Measurements from ENCODE around the gene EBP. TPM values are rescaled to one million over a fixed set of nuclear protein-coding genes. Genes with fewer than 3 reads are reported as not detected.
"Not testable (repeated sequence)": the region's sequence is repeated elsewhere in the genome, so short reads cannot be mapped to it uniquely, and the experiment has no call there.

Gene EBP
- total RNA-seq, 1 donor from 2014 or later, result 66.0 TPM

DNA sequence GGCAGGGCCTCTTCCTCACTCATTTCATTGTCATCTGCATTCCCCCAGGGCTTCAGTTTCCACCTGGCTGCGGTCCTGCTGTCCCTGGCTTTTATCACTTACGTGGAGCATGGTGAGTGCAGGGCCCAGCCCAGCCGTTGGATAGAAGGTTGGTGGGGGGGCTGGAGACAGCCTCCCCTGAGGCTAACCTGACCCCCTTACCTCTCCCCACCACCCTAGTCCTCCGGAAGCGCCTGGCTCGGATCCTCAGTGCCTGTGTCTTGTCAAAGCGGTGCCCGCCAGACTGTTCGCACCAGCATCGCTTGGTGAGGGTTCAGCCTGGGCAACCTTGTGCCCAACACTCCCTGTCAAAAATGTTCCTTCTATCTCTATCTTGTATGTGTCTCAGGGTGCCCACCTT, 5.8 kb upstream of the EBP start:
- H3K36me3 Mint-ChIP-seq (ENCODE audit: low read depth, unreplicated experiment), result peaks cover 9% of the 10 kb centered on the region
- no peaks in the 10 kb centered on the region for H3K79me2 ChIP-seq (ENCODE audit: insufficient read depth, low read length)
- no peak overlapping the region for H3K27ac Mint-ChIP-seq (ENCODE audit: unreplicated experiment)
- FAIRE-seq, result no peak
- H3K27me3 Mint-ChIP-seq (ENCODE audit: low read depth, unreplicated experiment), result no peaks in the 10 kb centered on the region
- no peak overlapping the region for H3K9ac ChIP-seq (ENCODE audit: low read length)
- H3K27ac ChIP-seq (ENCODE audit: low read depth, low read length), result no peak overlapping the region
- H3K9me3 ChIP-seq (ENCODE audit: insufficient read depth, low read depth, low read length), result no peaks in the 10 kb centered on the region
- TF ChIP-seq EZH2 (IDR thresholded peaks at IDR 0.05; ENCODE audit: insufficient read depth, low read length) (no peak), CTCF (IDR thresholded peaks at IDR 0.05; ENCODE audit: insufficient read depth, low read depth, low read length) (no peak)
- no peaks in the 10 kb centered on the region for H3K9me3 Mint-ChIP-seq (ENCODE audit: unreplicated experiment)
- no peaks in the 10 kb centered on the region for H4K20me1 ChIP-seq (ENCODE audit: insufficient read depth, low read length)
- no peak overlapping the region for H3K4me3 Mint-ChIP-seq (ENCODE audit: unreplicated experiment)
- H2AFZ ChIP-seq (ENCODE audit: low read depth, low read length), result no peak overlapping the region
- H3K4me2 ChIP-seq (ENCODE audit: low read length), result no peak overlapping the region
- no peaks in the 10 kb centered on the region for H3K4me1 Mint-ChIP-seq (ENCODE audit: low read depth, unreplicated experiment)
- H3K36me3 ChIP-seq (ENCODE audit: insufficient read depth, low read length), result peaks cover 5% of the 10 kb centered on the region
- no peaks in the 10 kb centered on the region for H3K27me3 ChIP-seq (ENCODE audit: insufficient read depth, low read length)
- H3K4me1 ChIP-seq (ENCODE audit: insufficient read depth, low read length), result no peaks in the 10 kb centered on the region
- DNase-seq (ENCODE audit: low read depth), result no peak
- H3K4me3 ChIP-seq (ENCODE audit: insufficient read depth, low read depth, low read length), result no peak overlapping the region

DNA sequence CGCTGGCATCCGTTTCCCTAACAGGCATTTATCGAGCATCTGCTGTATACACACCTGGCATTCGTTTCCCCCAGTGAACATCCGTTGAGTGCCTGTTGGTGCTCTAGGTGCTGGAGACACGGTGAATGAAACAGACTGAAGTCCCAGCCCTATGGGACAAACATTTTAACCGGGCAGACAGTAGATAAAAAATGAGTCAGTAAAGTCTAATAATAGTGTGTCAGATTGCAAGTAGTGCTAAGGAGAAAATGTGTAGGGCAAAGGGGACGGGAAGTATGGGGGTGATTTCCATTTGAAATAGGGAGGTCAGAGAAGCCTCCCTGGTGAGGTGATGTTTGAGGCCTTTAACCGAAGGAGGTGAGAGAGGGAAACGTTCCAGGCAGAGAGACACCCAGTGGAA, 5.3 kb upstream of the EBP start:
- DNase-seq (ENCODE audit: low read depth) (no peak), FAIRE-seq (peak; percentile 5)
- no peaks in the 10 kb centered on the region for H3K79me2 ChIP-seq (ENCODE audit: insufficient read depth, low read length)
- Mint-ChIP-seq H3K27ac (ENCODE audit: unreplicated experiment) (no peak overlapping the region), H3K4me3 (ENCODE audit: unreplicated experiment) (no peak overlapping the region), H3K27me3 (ENCODE audit: low read depth, unreplicated experiment) (no peaks in the 10 kb centered on the region), H3K9me3 (ENCODE audit: unreplicated experiment) (no peaks in the 10 kb centered on the region), H3K36me3 (ENCODE audit: low read depth, unreplicated experiment) (peaks cover 9% of the 10 kb centered on the region), H3K4me1 (ENCODE audit: low read depth, unreplicated experiment) (no peaks in the 10 kb centered on the region)
- TF ChIP-seq EZH2 (IDR thresholded peaks at IDR 0.05; ENCODE audit: insufficient read depth, low read length) (no peak), CTCF (IDR thresholded peaks at IDR 0.05; ENCODE audit: insufficient read depth, low read depth, low read length) (no peak)
- peaks cover 5% of the 10 kb centered on the region for H3K36me3 ChIP-seq (ENCODE audit: insufficient read depth, low read length)
- H4K20me1 ChIP-seq (ENCODE audit: insufficient read depth, low read length), result no peaks in the 10 kb centered on the region
- peaks cover 2% of the 10 kb centered on the region for H3K4me1 ChIP-seq (ENCODE audit: insufficient read depth, low read length)
- H3K27ac ChIP-seq (ENCODE audit: low read depth, low read length), result no peak overlapping the region
- no peaks in the 10 kb centered on the region for H3K9me3 ChIP-seq (ENCODE audit: insufficient read depth, low read depth, low read length)
- no peaks in the 10 kb centered on the region for H3K27me3 ChIP-seq (ENCODE audit: insufficient read depth, low read length)
- H2AFZ ChIP-seq (ENCODE audit: low read depth, low read length), result no peak overlapping the region
- H3K4me2 ChIP-seq (ENCODE audit: low read length), result no peak overlapping the region
- H3K9ac ChIP-seq (ENCODE audit: low read length), result no peak overlapping the region
- no peak overlapping the region for H3K4me3 ChIP-seq (ENCODE audit: insufficient read depth, low read depth, low read length)

DNA sequence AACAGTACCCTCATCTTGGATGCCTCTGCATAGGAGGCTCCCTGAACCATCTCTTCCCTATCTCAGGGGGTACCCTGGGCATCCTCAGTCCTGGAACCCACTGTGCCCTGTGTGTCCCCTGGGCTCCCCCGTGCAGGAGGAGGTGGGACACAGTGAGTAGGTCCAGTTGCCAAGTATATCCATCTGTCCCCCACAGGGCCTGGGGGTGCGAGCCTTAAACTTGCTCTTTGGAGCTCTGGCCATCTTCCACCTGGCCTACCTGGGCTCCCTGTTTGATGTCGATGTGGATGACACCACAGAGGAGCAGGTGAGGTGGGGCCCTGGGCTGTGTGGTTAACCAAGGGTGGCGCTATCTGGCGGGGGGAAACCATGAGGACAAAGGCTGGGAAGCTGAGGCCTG, 4.6 kb upstream of the EBP start:
- Histone ChIP-seq H3K4me3 (ENCODE audit: insufficient read depth, low read depth, low read length) (no peak overlapping the region), H3K36me3 (ENCODE audit: insufficient read depth, low read length) (peaks cover 5% of the 10 kb centered on the region), H3K9me3 (ENCODE audit: insufficient read depth, low read depth, low read length) (no peaks in the 10 kb centered on the region), H3K4me1 (ENCODE audit: insufficient read depth, low read length) (peaks cover 4% of the 10 kb centered on the region), H3K79me2 (ENCODE audit: insufficient read depth, low read length) (peaks cover 1% of the 10 kb centered on the region), H3K27ac (ENCODE audit: low read depth, low read length) (no peak overlapping the region), H4K20me1 (ENCODE audit: insufficient read depth, low read length) (no peaks in the 10 kb centered on the region), H3K4me2 (ENCODE audit: low read length) (no peak overlapping the region), H2AFZ (ENCODE audit: low read depth, low read length) (no peak overlapping the region), H3K9ac (ENCODE audit: low read length) (no peak overlapping the region), H3K27me3 (ENCODE audit: insufficient read depth, low read length) (no peaks in the 10 kb centered on the region)
- no peak for DNase-seq (ENCODE audit: low read depth)
- no peak overlapping the region for H3K4me3 Mint-ChIP-seq (ENCODE audit: unreplicated experiment)
- H3K36me3 Mint-ChIP-seq (ENCODE audit: low read depth, unreplicated experiment), result peaks cover 9% of the 10 kb centered on the region
- no peak for FAIRE-seq
- no peak for TF ChIP-seq EZH2 (IDR thresholded peaks at IDR 0.05; ENCODE audit: insufficient read depth, low read length)
- TF ChIP-seq CTCF (IDR thresholded peaks at IDR 0.05; ENCODE audit: insufficient read depth, low read depth, low read length), result no peak
- H3K4me1 Mint-ChIP-seq (ENCODE audit: low read depth, unreplicated experiment), result no peaks in the 10 kb centered on the region
- no peak overlapping the region for H3K27ac Mint-ChIP-seq (ENCODE audit: unreplicated experiment)
- no peaks in the 10 kb centered on the region for H3K9me3 Mint-ChIP-seq (ENCODE audit: unreplicated experiment)
- no peaks in the 10 kb centered on the region for H3K27me3 Mint-ChIP-seq (ENCODE audit: low read depth, unreplicated experiment)

DNA sequence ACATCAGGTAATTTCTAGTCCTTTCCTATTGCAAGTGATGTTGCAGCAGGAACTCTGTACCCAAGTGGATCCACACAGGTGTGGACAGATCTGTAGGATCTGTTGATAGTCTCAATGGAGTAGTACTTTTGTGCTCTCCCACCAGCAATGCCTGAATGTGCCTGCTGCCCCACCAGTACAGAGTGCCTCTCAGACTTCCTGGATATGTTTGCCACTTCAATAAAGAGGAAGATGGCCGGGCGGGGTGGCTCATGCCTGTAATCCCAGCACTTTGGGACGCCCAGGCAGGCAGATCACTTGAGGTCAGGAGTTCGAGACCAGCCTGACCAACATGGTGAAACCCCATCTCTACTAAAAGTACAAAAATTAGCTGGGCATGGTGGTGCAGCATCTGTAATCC, 2.1 kb upstream of the EBP start:
- H3K4me1 ChIP-seq (ENCODE audit: insufficient read depth, low read length); DNase-seq (ENCODE audit: low read depth); H3K4me3 Mint-ChIP-seq (ENCODE audit: unreplicated experiment); H3K9me3 ChIP-seq (ENCODE audit: insufficient read depth, low read depth, low read length); H3K9ac ChIP-seq (ENCODE audit: low read length); H3K36me3 ChIP-seq (ENCODE audit: insufficient read depth, low read length); H3K36me3 Mint-ChIP-seq (ENCODE audit: low read depth, unreplicated experiment); FAIRE-seq; H2AFZ ChIP-seq (ENCODE audit: low read depth, low read length); H3K4me3 ChIP-seq (ENCODE audit: insufficient read depth, low read depth, low read length); H3K9me3 Mint-ChIP-seq (ENCODE audit: unreplicated experiment); H3K27ac ChIP-seq (ENCODE audit: low read depth, low read length); H3K4me1 Mint-ChIP-seq (ENCODE audit: low read depth, unreplicated experiment); H3K27ac Mint-ChIP-seq (ENCODE audit: unreplicated experiment); H3K27me3 Mint-ChIP-seq (ENCODE audit: low read depth, unreplicated experiment); H3K4me2 ChIP-seq (ENCODE audit: low read length); H3K27me3 ChIP-seq (ENCODE audit: insufficient read depth, low read length); H4K20me1 ChIP-seq (ENCODE audit: insufficient read depth, low read length): not testable (repeated sequence)
- peaks cover 10% of the 10 kb centered on the region for H3K79me2 ChIP-seq (ENCODE audit: insufficient read depth, low read length)
